Astrocyte (in vitro differentiated cells and primary cell): ENCODE measurements around the gene PACS2. TPM values are rescaled to one million over a fixed set of nuclear protein-coding genes. Genes with fewer than 3 reads are reported as not detected.

Experiments used
- DNase-seq: peaks from one replicate; pipeline ENCODE4 v3.0.0-alpha.2; 2010; ENCODE audit warnings: low read depth
- FAIRE-seq: peaks from 2 replicates; lab custom pipeline; 2011; peaks lifted over from hg19 to GRCh38; lab: Jason Lieb, UNC
- H2AFZ ChIP-seq: 2 replicates; pipeline ENCODE4 v1.6.0; 2012; ENCODE audit warnings: low read depth, low read length, inconsistent platforms
- H3K27ac ChIP-seq: 2 replicates; pipeline ENCODE4 v1.5.1; 2011; ENCODE audit warnings: low read depth, low read length, inconsistent platforms
- H3K27me3 ChIP-seq: 2 replicates; pipeline ENCODE4 v1.6.0; 2011; ENCODE audit warnings: low read length, inconsistent platforms; ENCODE audit not compliant: insufficient read depth
- H3K36me3 ChIP-seq: 2 replicates; pipeline ENCODE4 v1.5.1; 2011; ENCODE audit warnings: low read length, inconsistent platforms; ENCODE audit not compliant: insufficient read depth
- H3K4me1 ChIP-seq: 2 replicates; pipeline ENCODE4 v1.5.1; 2011; ENCODE audit warnings: low read length, inconsistent platforms; ENCODE audit not compliant: insufficient read depth
- H3K4me2 ChIP-seq: 2 replicates; pipeline ENCODE4 v1.6.0; 2012; ENCODE audit warnings: low read length, inconsistent platforms
- H3K4me3 ChIP-seq: 2 replicates; pipeline ENCODE4 v1.5.1; 2011; ENCODE audit warnings: low read depth, mild to moderate bottlenecking, low read length, inconsistent platforms; ENCODE audit not compliant: insufficient read depth
- H3K79me2 ChIP-seq: 2 replicates; pipeline ENCODE4 v1.6.0; 2012; ENCODE audit warnings: mild to moderate bottlenecking, low read length, inconsistent platforms; ENCODE audit not compliant: insufficient read depth
- H3K9ac ChIP-seq: 2 replicates; pipeline ENCODE4 v1.6.0; 2012; ENCODE audit warnings: mild to moderate bottlenecking, low read length, inconsistent platforms
- H3K9me3 ChIP-seq: 2 replicates; pipeline ENCODE4 v1.5.1; 2012; ENCODE audit warnings: low read depth, mild to moderate bottlenecking, low read length, inconsistent platforms; ENCODE audit not compliant: insufficient read depth
- H4K20me1 ChIP-seq: 2 replicates; pipeline ENCODE4 v1.6.0; 2012; ENCODE audit warnings: low read length, inconsistent platforms; ENCODE audit not compliant: insufficient read depth
- H3K27ac Mint-ChIP-seq: one replicate; pipeline ENCODE4 v1.8.0; 2021; ENCODE audit warnings: mild to moderate bottlenecking, mixed read lengths; ENCODE audit not compliant: unreplicated experiment
- H3K27me3 Mint-ChIP-seq: one replicate; pipeline ENCODE4 v1.8.0; 2021; ENCODE audit warnings: low read depth, mixed read lengths; ENCODE audit not compliant: unreplicated experiment
- H3K36me3 Mint-ChIP-seq: one replicate; pipeline ENCODE4 v1.8.0; 2021; ENCODE audit warnings: low read depth, mixed read lengths; ENCODE audit not compliant: unreplicated experiment
- H3K4me1 Mint-ChIP-seq: one replicate; pipeline ENCODE4 v1.8.0; 2021; ENCODE audit warnings: low read depth, mixed read lengths; ENCODE audit not compliant: unreplicated experiment
- H3K4me3 Mint-ChIP-seq: one replicate; pipeline ENCODE4 v1.8.0; 2021; ENCODE audit warnings: mild to moderate bottlenecking, moderate library complexity, mixed read lengths; ENCODE audit not compliant: unreplicated experiment
- H3K9me3 Mint-ChIP-seq: one replicate; pipeline ENCODE4 v1.8.0; 2021; ENCODE audit warnings: mild to moderate bottlenecking, mixed read lengths; ENCODE audit not compliant: unreplicated experiment
- CTCF ChIP-seq: IDR thresholded peaks from 2 replicates; pipeline ENCODE4 v1.5.1; 2011; ENCODE audit warnings: low read depth, mild to moderate bottlenecking, inconsistent platforms, low read length, moderate library complexity; ENCODE audit not compliant: insufficient read depth
- EZH2 ChIP-seq: IDR thresholded peaks from 2 replicates; pipeline ENCODE4 v1.6.1; 2012; ENCODE audit warnings: mild to moderate bottlenecking, low read length, inconsistent platforms; ENCODE audit not compliant: insufficient read depth
- total RNA-seq: library from RNA; stranded (reverse); gene quantifications from 2 replicates; pipeline ENCODE4 v1.2.1, GENCODE V29; 2021

Gene PACS2
- total RNA-seq, 1 donor from 2014 or later = 51.0 TPM

GRCh38 chr14:105271224-105271890 is 43.2 kb upstream of the PACS2 start:
- Histone ChIP-seq H3K9me3 (no peaks in the 10 kb centered on the region), H3K36me3 (no peaks in the 10 kb centered on the region), H3K4me1 (no peaks in the 10 kb centered on the region), H3K79me2 (peaks cover 5% of the 10 kb centered on the region), H3K27ac (no peak overlapping the region), H3K4me3 (no peak overlapping the region), H4K20me1 (peaks cover 33% of the 10 kb centered on the region), H3K9ac (no peak overlapping the region), H2AFZ (no peak overlapping the region), H3K4me2 (no peak overlapping the region), H3K27me3 (no peaks in the 10 kb centered on the region)
- no peaks in the 10 kb centered on the region for H3K36me3 Mint-ChIP-seq
- DNase-seq = no peak
- no peaks in the 10 kb centered on the region for H3K9me3 Mint-ChIP-seq
- no peak for TF ChIP-seq CTCF
- no peak overlapping the region for H3K27ac Mint-ChIP-seq
- H3K4me3 Mint-ChIP-seq = no peak overlapping the region
- H3K4me1 Mint-ChIP-seq = peaks cover 6% of the 10 kb centered on the region
- no peaks in the 10 kb centered on the region for H3K27me3 Mint-ChIP-seq
- FAIRE-seq = no peak

- H3K36me3 ChIP-seq = no peaks in the 10 kb centered on the region
- no peak overlapping the region for H3K4me2 ChIP-seq
- no peak overlapping the region for H3K4me3 ChIP-seq
- H3K9me3 ChIP-seq = no peaks in the 10 kb centered on the region
- DNase-seq = no peak
- H3K27ac ChIP-seq = no peak overlapping the region
- peaks cover 30% of the 10 kb centered on the region for H4K20me1 ChIP-seq
- TF ChIP-seq CTCF (no peak), EZH2 (no peak)
- H3K27ac Mint-ChIP-seq = no peak overlapping the region
- H3K27me3 Mint-ChIP-seq = no peaks in the 10 kb centered on the region
- no peak overlapping the region for H3K4me3 Mint-ChIP-seq
- H3K4me1 ChIP-seq = no peaks in the 10 kb centered on the region
- no peak overlapping the region for H3K9ac ChIP-seq
- FAIRE-seq = no peak
- H3K27me3 ChIP-seq = no peaks in the 10 kb centered on the region
- peaks cover 6% of the 10 kb centered on the region for H3K4me1 Mint-ChIP-seq
- peaks cover 5% of the 10 kb centered on the region for H3K79me2 ChIP-seq
- H3K9me3 Mint-ChIP-seq = no peaks in the 10 kb centered on the region
- no peak overlapping the region for H2AFZ ChIP-seq
- no peaks in the 10 kb centered on the region for H3K36me3 Mint-ChIP-seq
Observed at GRCh38 chr14:105272623-105273022, 41.9 kb upstream of the PACS2 start.

GRCh38 chr14:105273062-105273461 is 41.5 kb upstream of the PACS2 start:
- Histone ChIP-seq H3K9me3 (no peaks in the 10 kb centered on the region), H3K27me3 (no peaks in the 10 kb centered on the region), H4K20me1 (peaks cover 28% of the 10 kb centered on the region), H3K9ac (no peak overlapping the region), H3K4me2 (no peak overlapping the region), H3K36me3 (no peaks in the 10 kb centered on the region), H3K4me1 (no peaks in the 10 kb centered on the region), H2AFZ (no peak overlapping the region), H3K27ac (no peak overlapping the region), H3K79me2 (peaks cover 7% of the 10 kb centered on the region), H3K4me3 (no peak overlapping the region)
- TF ChIP-seq CTCF (no peak), EZH2 (no peak)
- FAIRE-seq (no peak), DNase-seq (no peak)
- Mint-ChIP-seq H3K36me3 (no peaks in the 10 kb centered on the region), H3K27ac (no peak overlapping the region), H3K27me3 (no peaks in the 10 kb centered on the region), H3K4me3 (no peak overlapping the region), H3K9me3 (no peaks in the 10 kb centered on the region), H3K4me1 (peaks cover 6% of the 10 kb centered on the region)
